ENCODE results near the gene MGMT.

GRCh38 chr10:129765664-129766550 lies 298.9 kb downstream of the MGMT start:
- no peak for TF ChIP-seq POLR2AphosphoS5 (IDR thresholded peaks at IDR 0.05; ENCODE audit: low read depth)
- TF ChIP-seq REST (IDR thresholded peaks at IDR 0.05; ENCODE audit: insufficient replicate concordance, low read depth), result no peak
- TF ChIP-seq CTCF (IDR thresholded peaks at IDR 0.05; ENCODE audit: insufficient read depth, low read length), result no peak
- TF ChIP-seq GABPA (IDR thresholded peaks at IDR 0.05; ENCODE audit: low read depth), result no peak
